ENCODE data around the gene RBM20. TPM values are rescaled to one million over a fixed set of nuclear protein-coding genes. Genes with fewer than 3 reads are reported as not detected.

Gene RBM20
- total RNA-seq, 1 experiment from 2014 or later: 0.10 TPM

GRCh38 chr10:110684800-110685446, 40.8 kb downstream of the RBM20 start:
- Histone ChIP-seq H3K4me1 (ENCODE audit: control insufficient read depth, insufficient read depth, low read length) (no peaks in the 10 kb centered on the region), H3K27ac (ENCODE audit: low read length) (no peak overlapping the region), H3K4me3 (ENCODE audit: low read depth in 2 of 2, low read length in 2 of 2) (no peak overlapping the region), H3K36me3 (ENCODE audit: control insufficient read depth, insufficient read depth, low read length) (no peaks in the 10 kb centered on the region), H3K27me3 (ENCODE audit: control insufficient read depth, insufficient read depth, low read length) (peaks cover 26% of the 10 kb centered on the region), H3K9me3 (ENCODE audit: control insufficient read depth, insufficient read depth, low read depth, low read length) (no peaks in the 10 kb centered on the region)
- ATAC-seq: no peak
- BruUV-seq (replicated peaks): no TSS peak
- TF ChIP-seq TCF7L2 (IDR thresholded peaks at IDR 0.05; ENCODE audit: low read depth, low read length) (no peak), CTCF (IDR thresholded peaks at IDR 0.05) (no peak)
- POLR2A ChIA-PET: no interaction called here
- intact Hi-C loops (cut with micrococcal nuclease; ENCODE audit: unreplicated experiment): no loop called here
- no peak for DNase-seq (ENCODE audit: low read depth, low spot score)
- in situ Hi-C loops (cut with HindIII; ENCODE audit: low pct_unique_long_range_greater_than_20kb, low sequenced_read_pairs): no loop called here
- CTCF ChIA-PET: no interaction called here

GRCh38 chr10:110686047-110686446, 41.9 kb downstream of the RBM20 start:
- Histone ChIP-seq H3K27me3 (ENCODE audit: control insufficient read depth, insufficient read depth, low read length) (peaks cover 24% of the 10 kb centered on the region), H3K4me1 (ENCODE audit: control insufficient read depth, insufficient read depth, low read length) (no peaks in the 10 kb centered on the region), H3K9me3 (ENCODE audit: control insufficient read depth, insufficient read depth, low read depth, low read length) (no peaks in the 10 kb centered on the region), H3K27ac (ENCODE audit: low read length) (no peak overlapping the region), H3K36me3 (ENCODE audit: control insufficient read depth, insufficient read depth, low read length) (no peaks in the 10 kb centered on the region), H3K4me3 (ENCODE audit: low read depth in 2 of 2, low read length in 2 of 2) (no peak overlapping the region)
- ChIA-PET POLR2A (no interaction called here), CTCF (no interaction called here)
- ATAC-seq: no peak
- in situ Hi-C loops (cut with HindIII; ENCODE audit: low pct_unique_long_range_greater_than_20kb, low sequenced_read_pairs): no loop called here
- TF ChIP-seq REST (IDR thresholded peaks at IDR 0.05; ENCODE audit: insufficient read depth in 1 of 2, low read depth in 2 of 2, low read length in 1 of 2) (no peak), POLR2AphosphoS5 (IDR thresholded peaks at IDR 0.05; ENCODE audit: low read depth, low read length) (no peak), CTCF (IDR thresholded peaks at IDR 0.05) (no peak), SIN3A (IDR thresholded peaks at IDR 0.05; ENCODE audit: borderline replicate concordance, insufficient read depth, low read depth, low read length) (no peak), TCF7L2 (IDR thresholded peaks at IDR 0.05; ENCODE audit: low read depth, low read length) (no peak)
- no peak for DNase-seq (ENCODE audit: low read depth, low spot score)
- no TSS peak for BruUV-seq (replicated peaks)
- intact Hi-C loops (cut with micrococcal nuclease; ENCODE audit: unreplicated experiment): no loop called here

Data from Panc1 (cell line).